KMS-11 (cell line): ENCODE results near the gene IL1RAPL2.
A peak's percentile ranks its signal among the peaks of the same experiment; 100 is the strongest.

ENCODE experiments used
- H2AFZ ChIP-seq: fragments of 200-600 bp; sonication (generic); 2 replicates; pipeline ENCODE4 v1.6.1; 2016; ENCODE audit warnings: antibody characterized with exemption, mixed run types, low read depth
- H3K27ac ChIP-seq: fragments of 200-600 bp; sonication (generic); 2 replicates; pipeline ENCODE4 v1.6.1; 2016; ENCODE audit warnings: mild to moderate bottlenecking, mixed run types
- H3K27me3 ChIP-seq: fragments of 200-600 bp; sonication (generic); 2 replicates; pipeline ENCODE4 v1.6.1; 2017; ENCODE audit warnings: mild to moderate bottlenecking, low read depth, mixed run types, moderate library complexity; ENCODE audit not compliant: insufficient read depth
- H3K36me3 ChIP-seq: fragments of 200-600 bp; sonication (generic); 2 replicates; pipeline ENCODE4 v1.6.1; 2017; ENCODE audit warnings: mild to moderate bottlenecking, mixed run types; ENCODE audit not compliant: insufficient read depth
- H3K4me1 ChIP-seq: fragments of 200-600 bp; sonication (generic); 2 replicates; pipeline ENCODE4 v1.6.1; 2016; ENCODE audit warnings: mild to moderate bottlenecking, low read depth, mixed run types; ENCODE audit not compliant: poor library complexity, severe bottlenecking
- H3K4me2 ChIP-seq: fragments of 200-600 bp; sonication (generic); 2 replicates; pipeline ENCODE4 v1.7.0; 2016; ENCODE audit warnings: mild to moderate bottlenecking, mixed run types
- H3K4me3 ChIP-seq: fragments of 200-600 bp; sonication (generic); IDR thresholded peaks from 2 replicates; pipeline ENCODE4 v1.6.1; 2017; ENCODE audit warnings: low read depth, low read length, mixed read lengths; ENCODE audit not compliant: insufficient read depth
- H3K79me2 ChIP-seq: fragments of 200-600 bp; sonication (generic); 2 replicates; pipeline ENCODE4 v1.6.1; 2016; ENCODE audit warnings: low read depth, mixed run types; ENCODE audit not compliant: insufficient read depth
- H3K9ac ChIP-seq: fragments of 200-600 bp; sonication (generic); 2 replicates; pipeline ENCODE4 v1.6.1; 2016; ENCODE audit warnings: mild to moderate bottlenecking, mixed run types
- H4K20me1 ChIP-seq: fragments of 200-600 bp; sonication (generic); 2 replicates; pipeline ENCODE4 v1.6.1; 2016; ENCODE audit warnings: mild to moderate bottlenecking, mixed run types; ENCODE audit not compliant: insufficient read depth
- TF ChIP-seq, protein P1 (sequence below): fragments of 200-600 bp; sonication (generic); conservative IDR thresholded peaks from 2 replicates; pipeline ENCODE4 v1.6.1; 2017; ENCODE audit warnings: low read depth, mild to moderate bottlenecking, antibody characterized with exemption, low read length, moderate library complexity, mixed read lengths

IL1RAPL2 gene

DNA sequence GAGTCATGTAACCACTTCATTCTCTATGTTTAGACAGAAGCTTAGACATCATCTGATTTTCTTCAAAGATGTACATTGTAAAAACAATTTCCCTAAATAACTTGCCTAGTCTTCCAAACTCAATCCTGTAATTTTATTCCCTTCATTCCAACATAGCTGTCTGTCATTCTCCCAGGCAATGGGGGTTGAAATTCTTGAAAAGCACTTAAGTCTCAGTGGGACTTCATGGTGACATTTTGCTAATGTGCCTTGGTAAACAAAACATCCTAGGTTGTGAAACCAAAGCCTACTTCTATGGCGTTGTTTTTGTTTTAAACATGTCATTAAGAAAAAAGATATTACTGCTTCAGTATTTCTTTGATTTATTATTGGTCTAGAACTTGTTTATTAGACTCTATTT is 1134.3 kb downstream of the IL1RAPL2 start:
- Histone ChIP-seq H3K27me3 (no peaks in the 10 kb centered on the region), H4K20me1 (no peaks in the 10 kb centered on the region), H3K4me2 (no peak overlapping the region), H3K4me3 (no peak overlapping the region), H3K9ac (no peak overlapping the region), H3K4me1 (no peaks in the 10 kb centered on the region), H3K36me3 (no peaks in the 10 kb centered on the region), H2AFZ (no peak overlapping the region), H3K27ac (no peak overlapping the region), H3K79me2 (no peaks in the 10 kb centered on the region)
- TF ChIP-seq, protein P1, sequence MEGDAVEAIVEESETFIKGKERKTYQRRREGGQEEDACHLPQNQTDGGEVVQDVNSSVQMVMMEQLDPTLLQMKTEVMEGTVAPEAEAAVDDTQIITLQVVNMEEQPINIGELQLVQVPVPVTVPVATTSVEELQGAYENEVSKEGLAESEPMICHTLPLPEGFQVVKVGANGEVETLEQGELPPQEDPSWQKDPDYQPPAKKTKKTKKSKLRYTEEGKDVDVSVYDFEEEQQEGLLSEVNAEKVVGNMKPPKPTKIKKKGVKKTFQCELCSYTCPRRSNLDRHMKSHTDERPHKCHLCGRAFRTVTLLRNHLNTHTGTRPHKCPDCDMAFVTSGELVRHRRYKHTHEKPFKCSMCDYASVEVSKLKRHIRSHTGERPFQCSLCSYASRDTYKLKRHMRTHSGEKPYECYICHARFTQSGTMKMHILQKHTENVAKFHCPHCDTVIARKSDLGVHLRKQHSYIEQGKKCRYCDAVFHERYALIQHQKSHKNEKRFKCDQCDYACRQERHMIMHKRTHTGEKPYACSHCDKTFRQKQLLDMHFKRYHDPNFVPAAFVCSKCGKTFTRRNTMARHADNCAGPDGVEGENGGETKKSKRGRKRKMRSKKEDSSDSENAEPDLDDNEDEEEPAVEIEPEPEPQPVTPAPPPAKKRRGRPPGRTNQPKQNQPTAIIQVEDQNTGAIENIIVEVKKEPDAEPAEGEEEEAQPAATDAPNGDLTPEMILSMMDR: no peak

- Histone ChIP-seq H3K27ac (no peak overlapping the region), H2AFZ (no peak overlapping the region; the same call in 1 of the 2 replicates), H3K4me1 (no peaks in the 10 kb centered on the region), H3K27me3 (no peaks in the 10 kb centered on the region), H3K36me3 (no peaks in the 10 kb centered on the region), H3K4me2 (no peak overlapping the region), H3K4me3 (no peak overlapping the region), H4K20me1 (no peaks in the 10 kb centered on the region), H3K79me2 (no peaks in the 10 kb centered on the region), H3K9ac (no peak overlapping the region)
- TF ChIP-seq, protein P1: peak; percentile 38
Measured at GRCh38 chrX:105701310-105702052, 1135.5 kb downstream of the IL1RAPL2 start.

- no peaks in the 10 kb centered on the region for H3K27me3 ChIP-seq
- no peaks in the 10 kb centered on the region for H3K36me3 ChIP-seq
- no peaks in the 10 kb centered on the region for H4K20me1 ChIP-seq
- H2AFZ ChIP-seq: no peak overlapping the region
- no peak overlapping the region for H3K4me3 ChIP-seq
- no peaks in the 10 kb centered on the region for H3K79me2 ChIP-seq
- no peak overlapping the region for H3K27ac ChIP-seq
- H3K4me2 ChIP-seq: no peak overlapping the region
- no peaks in the 10 kb centered on the region for H3K4me1 ChIP-seq
- H3K9ac ChIP-seq: no peak overlapping the region
- TF ChIP-seq, protein P1: no peak
Measured at GRCh38 chrX:105703876-105704275, 1137.9 kb downstream of the IL1RAPL2 start.

GRCh38 chrX:105706041-105706440 is 1140.0 kb downstream of the IL1RAPL2 start:
- no peaks in the 10 kb centered on the region for H3K36me3 ChIP-seq
- H2AFZ ChIP-seq: no peak overlapping the region
- no peak overlapping the region for H3K4me3 ChIP-seq
- H3K27ac ChIP-seq: no peak overlapping the region
- H4K20me1 ChIP-seq: no peaks in the 10 kb centered on the region
- H3K4me2 ChIP-seq: no peak overlapping the region
- TF ChIP-seq, protein P1: no peak
- no peaks in the 10 kb centered on the region for H3K4me1 ChIP-seq
- H3K79me2 ChIP-seq: no peaks in the 10 kb centered on the region
- no peak overlapping the region for H3K9ac ChIP-seq
- H3K27me3 ChIP-seq: no peaks in the 10 kb centered on the region
